ENCODE data around the gene NXPH1.

The NXPH1 gene

DNA sequence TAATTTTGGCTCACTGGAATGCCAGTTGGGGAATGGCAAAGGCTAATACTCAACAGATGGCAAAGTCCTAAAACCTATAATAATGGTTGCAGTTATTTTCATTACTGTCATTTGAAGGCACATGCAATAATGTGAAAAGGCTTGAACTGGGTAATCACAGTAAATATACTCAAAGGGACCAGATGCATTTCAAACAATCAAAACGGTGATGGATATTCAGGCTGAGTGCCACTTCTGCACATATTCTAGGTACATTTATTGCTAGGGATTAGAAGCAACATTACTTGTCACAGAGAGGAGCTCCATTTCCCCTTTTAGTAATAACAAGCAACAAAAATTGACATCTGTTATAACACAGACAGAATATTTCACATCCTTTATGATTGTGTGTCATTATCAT, 171.8 kb downstream of the NXPH1 start:
- DNase-seq: peak; percentile 28 to 81

DNA sequence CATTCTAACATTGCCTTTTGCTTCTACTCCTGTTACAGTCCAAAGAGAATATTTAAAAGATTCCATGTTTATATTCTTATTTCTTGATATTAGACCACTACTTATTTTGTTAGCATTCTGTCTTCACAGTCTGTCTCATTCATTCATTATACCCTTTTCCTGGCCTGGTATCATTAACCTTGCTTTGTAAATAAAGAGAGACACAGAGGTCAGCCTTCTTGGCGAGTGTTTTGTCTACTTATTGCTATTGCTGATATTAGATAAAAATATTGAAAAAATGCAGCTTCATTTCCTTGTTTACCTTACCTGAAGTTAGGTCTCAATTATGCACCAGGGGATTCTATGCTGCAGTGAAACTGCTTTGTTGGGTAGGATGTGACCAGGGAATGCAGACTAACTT, 179.2 kb downstream of the NXPH1 start:
- no peak for DNase-seq

- no peak for DNase-seq
These were observed 179.8 kb downstream of the NXPH1 start for GRCh38 chr7:8613191-8613590.

DNA sequence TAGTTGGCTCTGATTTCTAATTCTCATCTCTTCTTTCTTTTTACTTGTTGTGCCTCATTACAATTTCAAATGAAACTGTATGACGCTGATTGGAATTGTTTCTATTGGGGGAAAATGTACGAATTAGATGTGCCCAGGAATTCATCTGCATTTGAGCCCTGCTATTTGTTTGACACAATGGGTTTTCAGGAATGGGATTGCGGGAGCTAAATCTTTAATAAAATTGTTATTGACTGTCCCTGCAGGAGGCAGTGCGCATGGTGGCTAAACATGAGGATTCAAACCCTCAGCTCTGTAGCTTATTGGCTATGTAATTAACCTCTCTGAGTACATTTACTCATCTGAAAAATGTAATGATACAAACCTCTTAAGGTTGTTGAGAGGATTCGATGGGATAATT, 181.6 kb downstream of the NXPH1 start:
- DNase-seq: peak in 1 of 2 experiments; percentile 16

DNA sequence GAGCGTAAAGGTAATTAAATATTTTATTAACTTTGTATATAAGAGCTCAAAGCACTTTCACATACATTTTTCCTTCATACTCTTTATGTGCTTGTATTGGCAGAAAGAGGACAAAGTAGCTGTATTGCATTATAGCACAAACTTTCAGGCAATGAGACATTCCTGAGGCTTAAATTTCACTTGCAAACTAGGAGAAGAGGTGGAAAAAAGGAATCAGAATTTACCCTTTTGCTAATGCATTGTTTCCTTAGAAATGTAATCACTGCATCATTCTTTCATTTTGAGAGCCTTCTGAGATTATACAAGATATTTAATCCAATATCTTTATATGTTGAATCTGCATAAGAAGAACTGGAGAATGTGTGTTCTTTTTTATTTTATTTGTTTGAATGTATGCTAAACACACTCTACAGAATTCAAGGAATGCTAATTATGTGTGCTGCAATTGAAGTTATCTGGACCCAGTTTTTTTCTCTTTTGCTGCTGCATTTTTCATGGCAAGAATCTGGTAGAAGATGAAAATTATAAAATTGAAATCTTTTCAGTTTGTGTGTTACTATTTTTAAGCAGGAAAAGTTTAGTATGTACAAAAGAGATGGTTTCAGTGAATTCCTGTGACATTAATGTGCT, 185.1 kb downstream of the NXPH1 start:
- DNase-seq: no peak

DNA sequence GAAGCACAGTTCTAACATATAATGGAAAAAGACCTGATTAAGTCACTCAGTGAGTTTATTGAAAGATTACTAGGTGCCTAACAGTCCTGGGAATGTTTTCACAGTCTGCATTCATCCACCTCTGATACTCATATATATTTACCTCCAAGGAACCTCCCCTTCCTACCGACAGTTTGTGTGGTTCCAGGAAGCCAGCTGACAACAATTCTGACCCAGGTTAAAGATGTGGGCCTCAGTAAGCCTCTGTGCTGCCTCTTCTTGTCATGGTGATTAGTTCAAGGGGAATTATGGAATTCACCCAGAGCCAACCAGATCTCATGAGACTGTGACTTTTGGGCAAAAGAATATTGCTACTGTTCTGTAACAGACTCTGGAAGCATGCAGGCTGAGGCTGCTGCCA, 186.8 kb downstream of the NXPH1 start:
- no peak for DNase-seq

DNA sequence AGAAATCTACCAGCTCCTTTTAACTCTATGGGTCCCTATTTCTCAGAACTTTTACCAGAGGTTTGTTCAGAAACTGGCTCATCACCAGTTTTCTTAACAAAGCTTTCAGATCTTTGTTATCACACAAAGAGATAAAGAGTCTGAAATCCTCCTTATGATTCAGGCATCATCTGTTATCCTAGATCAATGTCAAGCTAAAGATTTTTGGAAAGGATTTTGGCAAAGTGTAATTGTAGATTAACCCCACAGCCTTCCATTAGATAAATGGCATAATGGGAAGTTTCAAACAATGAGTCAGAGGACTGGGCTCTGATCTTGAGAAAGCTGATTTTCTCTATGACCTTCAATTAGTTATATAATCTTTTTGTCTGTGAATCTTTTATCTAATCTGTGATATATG, 192.2 kb downstream of the NXPH1 start:
- no peak for DNase-seq

GRCh38 chr7:8627325-8627724, 193.9 kb downstream of the NXPH1 start:
- peak; percentile 51 to 73 for DNase-seq

GRCh38 chr7:8628656-8629055, 195.2 kb downstream of the NXPH1 start:
- DNase-seq: no peak

- DNase-seq: no peak
These were observed 196.1 kb downstream of the NXPH1 start for GRCh38 chr7:8629504-8629903.

- peak; percentile 39 to 80 for DNase-seq
These were observed 203.9 kb downstream of the NXPH1 start for GRCh38 chr7:8637322-8637721.

DNA sequence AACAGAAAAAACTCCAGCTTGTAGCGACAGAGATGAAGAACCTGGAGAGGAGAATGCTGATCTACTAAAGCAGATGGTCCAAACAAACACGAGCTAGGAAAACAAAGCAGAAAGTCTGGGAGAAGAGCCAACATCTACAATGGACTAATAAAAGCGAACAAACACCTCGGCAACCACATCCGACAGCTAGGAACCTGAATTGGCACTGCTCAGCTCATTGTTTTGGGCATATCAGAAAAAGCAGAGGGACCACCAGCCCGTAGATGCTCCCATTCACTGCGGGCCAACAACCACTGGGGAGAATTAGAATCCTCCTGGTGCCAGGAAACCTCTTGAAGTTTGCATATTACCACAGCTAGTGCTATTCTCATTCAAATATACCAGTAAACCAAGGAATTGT, 204.7 kb downstream of the NXPH1 start:
- DNase-seq: peak; percentile 96 to 100

- DNase-seq: no peak
These were observed 206.3 kb downstream of the NXPH1 start for GRCh38 chr7:8639668-8640067.

DNA sequence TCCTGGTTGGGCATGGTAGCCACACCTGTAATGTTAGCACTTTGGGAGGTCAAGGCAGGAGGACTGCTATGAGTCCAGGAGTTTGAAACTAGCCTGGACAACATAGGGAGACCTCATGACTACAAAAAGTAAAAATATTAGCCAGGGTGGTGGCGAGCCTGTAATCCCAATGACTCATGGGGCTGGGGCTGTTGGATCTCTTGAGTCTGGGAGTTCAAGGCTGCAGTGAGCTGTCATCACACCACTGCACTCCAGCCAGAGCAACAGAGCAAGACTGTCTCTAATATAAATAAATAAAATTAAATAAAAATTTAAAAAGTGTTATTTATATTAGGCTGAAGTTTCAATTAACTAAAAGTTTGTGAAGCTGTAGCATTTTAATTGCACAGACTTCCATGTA, 207.3 kb downstream of the NXPH1 start:
- DNase-seq: no peak

DNA sequence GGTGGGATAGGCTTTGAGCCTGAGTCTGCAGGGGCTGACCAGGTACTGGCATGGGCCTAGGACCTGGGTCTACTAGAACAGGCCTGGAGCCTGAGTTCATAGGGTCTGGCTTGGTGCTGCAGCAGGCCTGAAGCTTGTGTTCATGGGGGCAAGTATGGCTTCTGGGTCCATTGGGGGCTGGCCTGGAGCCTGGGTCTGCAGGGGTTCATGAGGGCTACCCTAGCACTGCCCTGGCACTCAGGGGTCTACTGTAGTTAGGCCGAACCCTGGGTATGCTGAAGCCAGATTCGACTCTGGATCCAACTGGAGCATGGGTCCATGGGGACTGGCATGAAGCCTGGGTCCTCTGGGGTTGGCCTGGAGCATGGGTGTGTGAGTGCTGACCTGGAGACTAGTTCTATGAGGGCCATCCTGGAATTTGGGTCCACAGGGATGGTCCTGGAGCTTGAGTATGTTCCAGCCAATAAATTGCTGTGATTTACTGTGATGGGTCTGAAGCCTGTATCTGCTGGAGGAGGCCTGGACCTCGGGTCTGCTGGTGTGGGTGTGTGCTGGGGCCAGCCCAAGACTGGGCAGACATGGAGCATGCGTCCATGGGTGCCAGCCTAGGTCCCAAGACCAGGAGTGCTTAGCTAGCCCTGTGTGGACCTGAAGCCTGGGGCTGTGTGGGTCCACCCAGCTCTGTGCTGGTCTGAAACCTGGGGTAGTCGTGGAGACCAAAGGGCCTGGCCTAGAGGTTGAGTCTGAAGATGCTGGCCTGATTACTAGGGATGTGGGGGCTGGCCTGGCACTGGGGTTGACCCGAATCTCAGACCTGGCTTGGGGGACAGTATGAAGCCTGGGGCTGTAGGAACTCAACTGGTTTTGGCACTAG, 235.5 kb downstream of the NXPH1 start:
- no peak for DNase-seq

GRCh38 chr7:8669501-8669851, 236.1 kb downstream of the NXPH1 start:
- DNase-seq: no peak

DNA sequence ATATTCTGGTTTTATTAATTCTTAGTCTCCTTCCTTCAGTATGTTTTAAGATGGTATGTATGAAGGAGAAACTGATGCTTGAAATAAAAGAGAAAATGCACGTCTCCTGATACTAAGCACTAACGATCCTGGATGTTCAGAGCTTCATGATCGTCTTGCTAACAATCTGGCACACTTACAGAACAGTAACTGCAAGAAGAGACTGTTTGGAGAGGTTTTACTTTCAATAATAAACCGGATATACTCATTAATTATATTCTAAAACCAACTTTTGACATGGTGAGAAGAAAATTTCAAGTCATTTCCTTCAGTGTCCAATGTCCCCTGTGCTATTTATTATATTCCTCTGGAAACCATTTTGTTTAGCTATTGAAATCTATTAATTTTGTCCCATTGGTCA, 251.0 kb downstream of the NXPH1 start:
- no peak for DNase-seq

GRCh38 chr7:8699875-8700624, 266.6 kb downstream of the NXPH1 start:
- no peak for DNase-seq

GRCh38 chr7:8702807-8703206, 269.4 kb downstream of the NXPH1 start:
- DNase-seq: no peak

DNA sequence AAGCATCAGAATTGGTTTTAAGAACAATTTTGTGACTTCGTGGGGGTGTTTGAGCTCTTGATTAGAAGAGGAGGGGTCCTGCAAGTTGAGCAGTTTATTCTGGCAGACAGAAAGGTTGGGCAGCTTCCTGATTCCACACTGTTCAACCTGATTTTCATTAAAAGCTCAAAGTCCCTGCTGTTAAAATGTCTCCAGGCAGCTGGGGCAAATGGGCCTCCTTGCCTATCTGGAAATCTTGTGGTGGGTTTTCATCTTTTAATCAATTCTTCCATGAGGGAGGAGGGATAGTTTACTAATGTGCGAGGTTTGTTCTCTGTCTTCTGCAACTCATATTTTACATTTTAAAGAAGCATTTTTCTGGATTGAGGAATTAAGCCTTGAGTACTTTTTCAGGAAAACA, 276.7 kb downstream of the NXPH1 start:
- no peak for DNase-seq

- DNase-seq: no peak
These were observed 281.4 kb downstream of the NXPH1 start for GRCh38 chr7:8714791-8715190.

GRCh38 chr7:8719102-8719501, 285.7 kb downstream of the NXPH1 start:
- DNase-seq: peak in 1 of 2 experiments; percentile 40

DNA sequence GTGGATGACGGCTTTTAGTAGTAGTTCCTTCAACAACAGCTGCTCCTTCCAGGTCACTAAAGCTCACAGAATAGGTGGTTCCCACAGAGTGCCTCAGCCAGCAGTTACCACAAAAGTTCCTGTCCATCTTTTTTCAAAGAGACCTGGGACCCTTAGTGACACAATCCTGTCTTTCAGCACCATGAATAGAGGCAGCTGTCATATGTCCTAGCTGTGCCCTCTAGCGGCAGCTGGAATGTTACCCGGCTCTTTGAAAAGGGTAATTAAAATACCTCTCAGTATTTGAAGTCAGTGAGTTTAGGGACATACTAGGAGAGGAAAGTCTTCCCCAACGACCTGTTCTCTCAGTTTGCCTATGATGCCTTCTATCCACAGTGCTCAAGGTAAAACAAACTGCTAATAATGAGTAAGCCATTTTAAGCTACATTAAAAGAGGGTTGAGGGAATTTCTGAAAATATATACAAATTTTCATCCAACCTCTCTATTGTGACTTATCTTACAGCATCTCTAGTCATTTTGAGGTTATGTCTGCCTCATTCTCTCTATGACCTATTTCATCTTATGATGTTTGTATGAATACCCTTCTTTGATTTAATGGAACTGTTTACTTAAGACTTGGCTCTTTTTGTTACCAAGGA, 290.8 kb downstream of the NXPH1 start:
- DNase-seq: peak; percentile 73 to 84
